G401 (cell line): ENCODE results near the gene DIP2C. TPM values are rescaled to one million over a fixed set of nuclear protein-coding genes. Genes with fewer than 3 reads are reported as not detected.

Experiments used
- DNase-seq: peaks from one replicate; pipeline ENCODE4 v3.0.0-alpha.2; 2015; ENCODE audit warnings: low spot score
- in situ Hi-C: cut with HindIII; loops from 2 replicates; pipeline ENCODE4 v1.10.0; 2016; ENCODE audit warnings: low sequenced_read_pairs, mixed read lengths
- total RNA-seq: library from RNA; depleted of rRNA; stranded (reverse); fragments of >200 nt; shearing (Covaris generic); gene quantifications from 2 replicates; pipeline ENCODE4 v1.2.3, GENCODE V29; 2014

DIP2C gene
- total RNA-seq, 1 experiment from 2014 or later: 9.0 TPM

- DNase-seq: no peak
- in situ Hi-C loops: no loop called here
These were observed 300.8 kb downstream of the DIP2C start for GRCh38 chr10:388661-389045.

- DNase-seq: no peak
- in situ Hi-C loops: no loop called here
These were observed 301.4 kb downstream of the DIP2C start for GRCh38 chr10:387909-388660.

- DNase-seq: no peak
- in situ Hi-C loops: no loop called here
These were observed 301.9 kb downstream of the DIP2C start for GRCh38 chr10:387593-387891.

GRCh38 chr10:386771-387592, 302.5 kb downstream of the DIP2C start:
- no peak for DNase-seq
- in situ Hi-C loops: no loop called here

- in situ Hi-C loops: no loop called here
- no peak for DNase-seq
These were observed 303.7 kb downstream of the DIP2C start for GRCh38 chr10:385571-386300.

GRCh38 chr10:384538-385305, 304.7 kb downstream of the DIP2C start:
- in situ Hi-C loops: no loop called here
- DNase-seq: no peak

- in situ Hi-C loops: no loop called here
- DNase-seq: no peak
These were observed 305.9 kb downstream of the DIP2C start for GRCh38 chr10:383519-383918.

- in situ Hi-C loops: no loop called here
- no peak for DNase-seq
These were observed 307.7 kb downstream of the DIP2C start for GRCh38 chr10:381805-382204.

- in situ Hi-C loops: no loop called here
- DNase-seq: no peak
These were observed 308.1 kb downstream of the DIP2C start for GRCh38 chr10:381346-381745.

GRCh38 chr10:380313-380940, 309.0 kb downstream of the DIP2C start:
- DNase-seq: peak; percentile 27
- in situ Hi-C loops: no loop called here

GRCh38 chr10:378930-379704, 310.4 kb downstream of the DIP2C start:
- DNase-seq: no peak
- in situ Hi-C loops: no loop called here

GRCh38 chr10:378230-378929, 311.1 kb downstream of the DIP2C start:
- DNase-seq: no peak
- in situ Hi-C loops: no loop called here

GRCh38 chr10:377228-377627, 312.2 kb downstream of the DIP2C start:
- no peak for DNase-seq

GRCh38 chr10:375815-376505, 313.5 kb downstream of the DIP2C start:
- in situ Hi-C loops: no loop called here
- DNase-seq: no peak

More at GRCh38 chr10:377228-377627, 312.2 kb downstream of the DIP2C start:
- in situ Hi-C loops: no loop called here

- in situ Hi-C loops: no loop called here
- DNase-seq: peak; percentile 88
These were observed 315.1 kb downstream of the DIP2C start for GRCh38 chr10:374354-374753.

- DNase-seq: no peak
- in situ Hi-C loops: no loop called here
These were observed 315.8 kb downstream of the DIP2C start for GRCh38 chr10:373526-374309.
